GM11168 (cell line): ENCODE measurements around the gene PTK6.
"Not testable (repeated sequence)": the region's sequence is repeated elsewhere in the genome, so short reads cannot be mapped to it uniquely, and the experiment has no call there.

Experiments
- in situ Hi-C: fragments of 300-500 bp; cut with MboI; formaldehyde crosslinking; loops from one replicate; pipeline ENCODE4 v1.12.0; 2022; ENCODE audit warnings: low sequenced_read_pairs; ENCODE audit not compliant: unreplicated experiment

Gene PTK6

DNA sequence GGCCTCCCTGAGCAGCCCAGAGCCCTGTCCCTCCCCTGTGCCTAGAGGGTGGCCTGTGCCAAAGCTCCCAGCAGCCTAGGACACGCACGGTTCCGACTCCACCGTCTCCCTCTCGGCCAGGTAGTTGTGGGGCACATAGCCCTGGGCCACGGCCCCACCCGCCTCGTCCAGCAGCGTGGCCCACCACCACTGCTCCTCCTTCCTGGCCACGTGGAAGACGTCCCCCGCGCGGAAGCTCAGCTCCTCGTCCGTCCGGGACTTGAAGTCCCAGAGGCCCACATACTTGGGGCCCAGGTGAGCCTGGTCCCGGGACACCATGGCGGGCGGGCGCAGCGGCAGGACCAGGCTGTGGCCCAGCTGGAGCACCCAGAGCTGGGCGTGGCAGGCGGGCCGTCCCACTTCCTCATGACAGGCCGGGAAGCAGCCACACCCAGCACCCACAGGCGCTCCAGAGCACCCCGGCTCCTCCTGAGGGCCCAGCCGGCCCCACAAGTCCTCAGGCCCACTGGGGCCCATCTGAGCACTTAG, at the start of gene PTK6:
Gene PTK6, minus strand, starts transcription at position 380 of the 528 bp plus-strand sequence. Its CDS starts 62 bp downstream, at position 318.
- in situ Hi-C loops, result no loop called here

- in situ Hi-C loops, result no loop called here
Observed at GRCh38 chr20:63586797-63587196, 49.6 kb upstream of the PTK6 start.

DNA sequence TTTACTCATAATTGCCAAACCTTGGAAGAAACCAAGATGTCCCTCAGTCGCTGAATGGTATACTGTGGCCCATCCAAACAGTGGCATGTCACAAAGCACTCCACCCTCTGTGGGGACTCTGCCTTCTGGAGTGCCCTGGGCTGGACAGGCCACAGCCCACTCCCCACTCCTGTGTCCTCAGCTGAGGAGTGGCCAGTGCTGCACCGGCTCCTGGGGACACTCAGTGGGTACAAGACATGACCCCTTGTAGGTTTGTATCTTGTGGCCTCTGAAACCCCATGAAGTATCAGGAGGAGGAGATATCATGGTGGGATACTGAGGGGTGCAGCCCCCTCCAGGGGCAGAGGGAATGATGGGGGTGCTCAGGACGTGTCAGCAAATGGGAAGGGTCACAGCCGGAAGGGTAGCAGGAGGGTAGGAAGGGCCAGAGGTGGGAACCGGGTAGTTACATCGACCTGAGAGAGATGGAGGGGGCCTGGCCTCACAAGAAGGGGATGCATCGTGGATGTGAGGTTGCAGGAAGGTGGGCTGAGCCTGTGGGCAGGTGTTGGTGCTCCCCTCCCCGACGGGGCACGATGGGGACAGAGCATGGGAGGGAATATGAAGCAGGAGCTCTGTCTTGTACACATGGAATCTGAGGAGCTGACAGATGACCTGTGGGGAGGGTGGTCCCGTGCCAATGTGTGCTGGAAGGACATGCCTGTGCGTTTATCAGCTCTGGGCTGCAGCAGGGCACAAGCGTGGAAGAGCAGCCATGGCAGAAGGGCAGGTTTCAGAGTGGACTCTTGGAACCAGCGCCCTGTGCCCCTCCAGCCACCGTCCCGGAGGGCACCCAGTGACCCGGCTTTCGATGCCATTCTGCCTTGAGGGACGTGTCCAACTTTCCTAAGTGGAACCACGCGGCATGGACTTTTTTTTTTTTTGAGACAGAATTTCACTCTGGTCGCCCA, 48.7 kb upstream of the PTK6 start:
- in situ Hi-C loops, result no loop called here

GRCh38 chr20:63582382-63583063, 45.3 kb upstream of the PTK6 start:
- in situ Hi-C loops, result no loop called here

- in situ Hi-C loops, result no loop called here
Observed at GRCh38 chr20:63580796-63581461, 43.8 kb upstream of the PTK6 start.

DNA sequence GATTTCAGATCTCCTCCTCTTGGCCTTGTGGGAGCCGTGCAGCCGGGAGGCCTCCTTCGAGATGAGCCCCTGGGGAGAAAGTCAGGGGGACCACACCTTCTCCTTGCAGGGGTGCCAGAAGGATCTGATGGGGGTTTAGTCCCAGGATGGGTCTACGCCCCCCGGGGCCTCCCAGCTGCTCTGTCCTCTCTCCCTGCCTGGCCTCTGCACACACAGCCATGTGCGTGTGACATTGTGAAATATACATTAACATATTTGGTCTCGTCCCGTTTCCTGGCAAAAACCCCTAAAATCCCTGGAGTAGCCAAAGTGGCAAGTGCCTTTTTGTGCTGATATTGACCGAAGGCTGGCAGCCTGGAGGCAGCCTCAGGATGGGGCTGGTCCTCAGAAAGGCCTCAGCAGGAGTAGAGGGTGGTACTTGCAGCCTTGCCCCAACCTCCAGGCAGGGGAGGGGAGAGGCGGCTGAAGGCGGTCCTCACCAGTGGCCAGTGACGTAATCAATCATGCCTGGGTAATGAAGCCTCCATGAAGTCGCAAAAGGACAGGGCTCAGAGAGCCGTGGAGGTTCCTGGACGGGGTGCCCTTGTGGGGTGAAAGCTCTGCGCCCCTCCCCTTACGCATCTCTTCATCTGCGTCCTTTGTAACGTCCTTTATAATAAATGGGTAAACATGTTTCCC, 42.0 kb upstream of the PTK6 start:
- in situ Hi-C loops, result no loop called here

GRCh38 chr20:63578224-63579016, 41.2 kb upstream of the PTK6 start:
- in situ Hi-C loops, result no loop called here

- in situ Hi-C loops, result no loop called here
Observed at GRCh38 chr20:63577317-63577894, 40.2 kb upstream of the PTK6 start.

DNA sequence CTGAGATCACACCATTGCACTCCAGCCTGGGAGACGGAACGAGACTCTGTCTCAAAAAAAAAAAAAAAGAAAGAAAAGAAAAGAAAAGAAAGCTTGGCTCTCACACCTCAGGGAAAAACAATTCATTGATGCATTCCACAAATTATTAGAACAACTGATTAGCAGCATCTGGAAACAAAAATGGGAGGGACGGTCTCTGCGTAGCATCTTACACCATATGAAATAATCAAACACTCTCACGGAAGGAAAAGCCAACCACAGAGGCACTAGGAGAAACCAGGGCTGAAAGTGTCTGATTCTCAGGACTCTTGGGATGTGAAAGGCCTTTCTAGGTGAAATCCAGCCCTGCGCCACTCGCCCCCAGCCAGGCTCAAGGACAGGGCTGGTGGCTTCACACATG, 39.1 kb upstream of the PTK6 start:
- in situ Hi-C loops, result no loop called here

- in situ Hi-C loops, result no loop called here
Observed at GRCh38 chr20:63574829-63575743, 37.9 kb upstream of the PTK6 start.

DNA sequence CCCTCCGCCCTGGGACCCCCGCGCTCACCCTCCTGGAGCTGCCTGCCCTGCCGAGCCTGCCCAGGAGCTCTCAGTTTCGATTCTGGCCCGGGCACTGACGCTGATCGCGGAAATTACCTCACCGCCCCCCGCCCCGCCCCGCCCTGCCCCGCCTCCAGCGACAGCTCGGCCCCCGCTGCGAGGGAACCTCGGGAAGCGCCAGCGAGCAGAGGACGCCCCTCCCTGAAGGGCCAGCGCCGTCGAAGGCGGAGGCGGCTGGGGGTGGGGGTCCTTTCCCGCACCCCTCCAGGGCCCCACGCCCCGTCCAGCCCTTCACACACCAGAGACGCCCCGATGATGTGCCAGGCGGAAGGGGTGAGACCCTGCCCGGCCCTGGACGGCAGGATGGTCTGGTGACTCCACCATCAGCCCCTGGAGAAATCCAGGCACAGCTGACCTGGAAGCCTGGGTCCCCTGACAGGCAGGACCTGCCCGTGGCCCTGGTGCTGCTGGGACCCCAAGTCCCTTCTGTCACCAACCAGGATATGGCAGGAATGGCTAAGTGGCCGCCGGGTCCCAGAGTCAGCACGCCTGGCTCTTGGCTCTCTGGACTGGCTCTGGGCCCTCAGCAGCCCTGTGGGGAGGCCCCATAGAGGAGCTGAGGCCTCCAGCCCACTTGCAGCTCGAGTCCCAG, 37.1 kb upstream of the PTK6 start, which contains the start of gene HELZ2:
Gene HELZ2, minus strand, starts transcription at position 84 of the 673 bp plus-strand sequence. CDS start 1,854 bp downstream, outside the sequence.
- in situ Hi-C loops, result no loop called here

DNA sequence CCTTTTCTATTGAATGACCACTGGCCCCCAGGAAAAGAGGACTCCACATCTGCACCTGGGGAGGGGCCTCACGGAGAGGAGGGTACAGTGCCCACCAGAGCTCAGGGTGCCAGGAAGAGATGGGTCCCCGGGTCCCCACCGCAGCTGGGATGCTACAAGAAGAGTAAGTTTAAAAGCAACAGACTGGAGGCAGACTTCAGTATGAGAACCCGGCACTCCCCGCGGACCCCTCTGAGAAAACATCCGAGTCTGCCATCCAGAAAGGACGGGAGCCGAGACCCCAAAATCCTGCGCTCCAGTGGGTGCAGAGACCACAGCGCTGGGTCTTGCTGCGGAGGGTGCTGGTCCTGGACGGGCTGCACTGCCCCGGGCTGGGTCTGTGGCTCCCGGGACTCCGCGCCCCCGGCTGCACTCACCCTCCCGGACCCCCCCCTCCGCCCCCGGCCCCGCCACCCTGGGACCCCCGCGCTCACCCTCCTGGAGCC, 36.5 kb upstream of the PTK6 start:
- in situ Hi-C loops, result no loop called here

DNA sequence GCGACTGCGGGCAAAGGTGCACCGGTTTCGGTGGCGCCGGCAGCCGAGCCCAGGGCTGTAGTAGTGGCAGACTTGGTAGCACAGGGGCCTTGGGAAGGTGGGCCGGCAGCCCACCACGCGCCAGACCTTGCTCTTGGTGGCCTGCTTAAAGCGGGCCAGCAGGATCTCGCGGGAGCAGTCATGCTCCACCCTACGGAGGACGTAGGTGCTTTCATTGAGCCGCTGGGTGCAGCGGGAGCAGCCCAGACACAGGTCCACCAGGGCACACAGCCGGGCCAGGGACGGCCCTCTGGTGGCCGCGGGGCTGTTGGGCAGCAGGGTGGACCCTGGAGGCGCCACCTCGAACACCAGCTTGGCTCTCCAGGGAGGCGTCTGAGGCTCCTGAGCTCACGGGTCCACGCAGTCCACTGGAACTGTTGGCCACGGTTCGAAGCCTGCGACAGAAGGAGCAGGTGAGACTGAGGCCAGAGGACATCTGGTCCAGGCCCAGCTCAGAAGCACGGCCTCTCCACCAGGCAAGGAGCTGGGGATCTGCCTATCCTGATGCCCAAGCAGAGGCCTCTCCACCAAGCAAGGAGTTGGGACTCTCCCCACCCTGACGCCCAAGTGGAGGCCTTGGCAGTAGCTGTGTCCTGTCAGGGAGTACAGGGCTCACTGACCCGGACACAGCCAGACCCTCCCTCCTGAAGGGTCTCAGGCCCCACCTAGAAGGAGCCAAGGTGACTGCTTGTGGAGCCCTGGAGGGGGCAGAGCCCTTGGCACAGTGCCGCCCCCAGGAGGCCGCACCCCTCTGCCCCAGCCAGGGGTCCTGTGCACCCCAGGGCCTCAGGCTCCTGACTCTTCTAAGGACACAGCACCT, 35.8 kb upstream of the PTK6 start:
- in situ Hi-C loops, result no loop called here

- in situ Hi-C loops, result no loop called here
Observed at GRCh38 chr20:63572071-63572787, 35.1 kb upstream of the PTK6 start.

- in situ Hi-C loops, result not testable (repeated sequence)
Observed at GRCh38 chr20:63571087-63571478, 33.9 kb upstream of the PTK6 start.
